Activated naive CD4-positive, alpha-beta T cell treated with anti-CD3 and anti-CD28 coated beads, Interleukin-2, amount 10 ng/mL, durations not matched to agents 7 days and 5 days (primary cell): ENCODE data around the gene ATAD1.
"Not testable (repeated sequence)": the region's sequence is repeated elsewhere in the genome, so short reads cannot be mapped to it uniquely, and the experiment has no call there.

ENCODE experiments used
- CTCF ChIA-PET: fragments of 350-600 bp; sonication (Branson Sonifier 250); formaldehyde crosslinking; loops from one replicate; lab custom pipeline; 2021; ENCODE audit warnings: antibody characterized with exemption; lab: Charles Lee
- DNase-seq: peaks from one replicate; pipeline ENCODE4 v3.0.0-alpha.2; 2020
- H3K27ac Mint-ChIP-seq: one replicate; pipeline ENCODE4 v1.8.0; 2021; ENCODE audit warnings: mild to moderate bottlenecking, moderate library complexity, mixed read lengths
- H3K27me3 Mint-ChIP-seq: one replicate; pipeline ENCODE4 v1.8.0; 2021; ENCODE audit warnings: mild to moderate bottlenecking, mixed read lengths
- H3K36me3 Mint-ChIP-seq: one replicate; pipeline ENCODE4 v1.8.0; 2021; ENCODE audit warnings: mixed read lengths
- H3K4me1 Mint-ChIP-seq: one replicate; pipeline ENCODE4 v1.8.0; 2021; ENCODE audit warnings: mixed read lengths
- H3K4me3 Mint-ChIP-seq: one replicate; pipeline ENCODE4 v1.8.0; 2021; ENCODE audit warnings: mild to moderate bottlenecking, moderate library complexity, mixed read lengths
- H3K9me3 Mint-ChIP-seq: one replicate; pipeline ENCODE4 v1.8.0; 2021; ENCODE audit warnings: mixed read lengths

The ATAD1 gene

DNA sequence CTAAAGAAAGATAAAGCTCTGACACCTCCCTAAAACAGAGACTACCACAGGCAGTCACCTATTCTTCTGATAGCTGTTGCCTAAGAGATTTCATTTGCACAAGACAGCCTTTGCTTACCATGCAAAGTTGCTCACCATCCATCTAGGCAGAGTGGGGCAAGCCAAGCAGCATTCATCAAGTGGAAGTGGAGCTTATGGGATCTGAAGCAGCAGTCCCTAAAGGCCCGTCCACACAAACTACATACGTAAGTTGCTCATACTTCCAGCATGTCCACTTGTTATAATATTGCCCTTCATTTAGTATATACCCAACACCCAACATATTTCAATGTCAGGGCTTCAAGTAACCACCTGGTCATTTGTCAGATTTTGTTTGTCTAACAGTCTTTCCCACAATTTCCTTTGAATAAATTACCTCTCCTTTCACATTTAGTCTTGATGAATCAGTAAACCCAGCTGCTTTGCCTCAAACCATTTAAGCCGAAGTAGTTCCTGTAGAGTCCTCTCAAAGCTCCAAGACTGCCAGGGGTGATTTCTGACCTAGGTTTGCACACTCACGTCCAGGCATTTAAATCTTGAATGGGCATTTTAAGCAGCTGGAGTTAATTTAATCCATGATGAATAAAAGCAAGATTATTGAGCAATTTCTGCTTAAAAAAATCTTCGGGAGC lies 67.9 kb downstream of the ATAD1 start:
- H3K36me3 Mint-ChIP-seq: peaks cover 12% of the 10 kb centered on the region
- no peak overlapping the region for H3K4me3 Mint-ChIP-seq
- no peak overlapping the region for H3K27ac Mint-ChIP-seq
- no peaks in the 10 kb centered on the region for H3K4me1 Mint-ChIP-seq
- no peaks in the 10 kb centered on the region for H3K9me3 Mint-ChIP-seq
- DNase-seq: no peak
- CTCF ChIA-PET: interaction anchor here (1.2 to 3.2 kb wide), 5 partner anchors 9 to 24 kb away, joined by 3 to 11 read pairs (median 7); no protein-coding TSS in a partner anchor
- no peaks in the 10 kb centered on the region for H3K27me3 Mint-ChIP-seq

DNA sequence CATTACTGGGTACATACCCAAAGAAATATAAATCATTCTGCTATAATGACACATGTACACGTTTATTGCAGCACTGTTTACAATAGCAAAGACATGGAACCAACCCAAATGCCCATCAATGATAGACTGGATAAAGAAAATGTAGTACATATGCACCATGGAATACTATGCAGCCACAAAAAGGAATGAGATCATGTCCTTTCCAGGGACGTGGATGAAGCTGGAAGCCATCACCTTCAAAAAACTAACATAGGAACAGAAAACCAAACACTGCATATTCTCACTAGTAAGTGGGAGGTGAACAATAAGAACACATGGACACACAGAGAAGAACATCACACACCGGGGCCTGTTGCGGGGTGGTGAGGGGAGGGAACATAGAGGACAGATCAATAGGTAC lies 69.8 kb downstream of the ATAD1 start:
- CTCF ChIA-PET: not testable (repeated sequence)

DNA sequence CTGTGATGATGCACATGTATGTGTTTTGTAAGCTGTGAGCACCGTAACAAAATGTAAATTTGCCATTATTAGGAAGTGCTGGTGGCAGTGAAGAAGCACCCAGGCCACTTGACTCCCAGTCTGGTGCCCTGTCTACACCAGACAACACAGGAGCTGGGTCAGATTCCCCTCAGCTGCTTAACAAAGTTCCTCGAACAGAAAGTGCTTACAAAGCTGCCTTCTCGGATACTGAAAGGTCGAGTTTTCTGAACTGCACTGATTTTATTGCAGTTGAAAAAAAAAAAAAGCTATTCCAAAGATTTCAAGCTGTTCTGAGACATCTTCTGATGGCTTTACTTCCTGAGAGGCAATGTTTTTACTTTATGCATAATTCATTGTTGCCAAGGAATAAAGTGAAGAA lies 71.1 kb downstream of the ATAD1 start:
- Mint-ChIP-seq H3K9me3 (no peaks in the 10 kb centered on the region), H3K27me3 (peaks cover 8% of the 10 kb centered on the region), H3K36me3 (no peaks in the 10 kb centered on the region), H3K4me1 (no peaks in the 10 kb centered on the region), H3K4me3 (no peak overlapping the region), H3K27ac (no peak overlapping the region)
- CTCF ChIA-PET: no interaction called here
- DNase-seq: no peak

More for the DNA sequence above, 69.8 kb downstream of the ATAD1 start:
- DNase-seq, H3K27me3 Mint-ChIP-seq, H3K27ac Mint-ChIP-seq, H3K9me3 Mint-ChIP-seq, H3K36me3 Mint-ChIP-seq, H3K4me1 Mint-ChIP-seq, H3K4me3 Mint-ChIP-seq: not testable (repeated sequence)

DNA sequence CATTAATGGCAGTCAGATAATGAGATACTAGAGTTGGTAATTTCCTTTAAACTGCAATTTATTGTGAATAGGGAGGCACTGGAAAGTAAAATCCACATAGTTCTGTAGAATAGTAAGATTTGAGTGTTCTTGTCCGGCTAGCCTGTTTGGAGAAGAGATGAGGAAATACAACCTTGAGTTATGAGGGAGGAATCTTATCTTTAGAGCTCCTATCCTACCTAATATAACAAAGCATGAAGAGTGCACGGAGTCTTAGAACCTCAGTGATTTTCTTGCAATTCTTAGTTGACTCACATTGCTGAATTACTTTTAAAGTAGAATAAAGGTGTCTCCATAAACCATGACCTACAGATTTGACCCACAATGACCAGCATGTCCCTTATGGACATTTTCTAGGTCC lies 73.4 kb downstream of the ATAD1 start:
- Mint-ChIP-seq H3K27ac (no peak overlapping the region), H3K36me3 (no peaks in the 10 kb centered on the region), H3K9me3 (no peaks in the 10 kb centered on the region), H3K4me1 (no peaks in the 10 kb centered on the region), H3K27me3 (peaks cover 18% of the 10 kb centered on the region), H3K4me3 (no peak overlapping the region)
- CTCF ChIA-PET: interaction anchor here (1.2 kb wide), 1 partner anchor 10 kb away, joined by 3 read pairs; no protein-coding TSS in a partner anchor
- no peak for DNase-seq

DNA sequence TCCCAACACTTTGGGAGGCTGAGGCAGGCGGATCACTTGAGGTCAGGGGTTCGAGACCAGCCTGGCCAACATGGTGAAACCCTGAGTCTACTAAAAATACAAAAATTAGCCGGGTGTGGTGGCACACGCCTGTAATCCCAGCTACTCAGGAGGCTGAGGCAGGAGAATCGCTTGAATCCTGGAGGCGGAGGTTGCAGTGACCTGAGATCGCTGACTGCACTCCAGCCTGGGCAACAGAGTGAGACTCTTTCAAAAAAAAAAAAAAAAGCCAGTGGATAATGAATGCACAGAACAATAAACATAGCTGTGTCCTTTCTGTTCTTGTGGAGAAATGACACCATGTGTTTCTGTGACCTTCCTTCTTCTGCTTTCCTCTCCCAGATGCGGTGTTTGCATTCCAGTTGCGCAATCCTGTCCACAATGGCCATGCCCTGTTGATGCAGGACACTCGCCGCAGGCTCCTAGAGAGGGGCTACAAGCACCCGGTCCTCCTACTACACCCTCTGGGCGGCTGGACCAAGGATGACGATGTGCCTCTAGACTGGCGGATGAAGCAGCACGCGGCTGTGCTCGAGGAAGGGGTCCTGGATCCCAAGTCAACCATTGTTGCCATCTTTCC lies 74.9 kb downstream of the ATAD1 start:
- CTCF ChIA-PET, DNase-seq, H3K9me3 Mint-ChIP-seq, H3K36me3 Mint-ChIP-seq, H3K4me3 Mint-ChIP-seq, H3K4me1 Mint-ChIP-seq, H3K27ac Mint-ChIP-seq: not testable (repeated sequence)
- H3K27me3 Mint-ChIP-seq: peaks cover 18% of the 10 kb centered on the region

DNA sequence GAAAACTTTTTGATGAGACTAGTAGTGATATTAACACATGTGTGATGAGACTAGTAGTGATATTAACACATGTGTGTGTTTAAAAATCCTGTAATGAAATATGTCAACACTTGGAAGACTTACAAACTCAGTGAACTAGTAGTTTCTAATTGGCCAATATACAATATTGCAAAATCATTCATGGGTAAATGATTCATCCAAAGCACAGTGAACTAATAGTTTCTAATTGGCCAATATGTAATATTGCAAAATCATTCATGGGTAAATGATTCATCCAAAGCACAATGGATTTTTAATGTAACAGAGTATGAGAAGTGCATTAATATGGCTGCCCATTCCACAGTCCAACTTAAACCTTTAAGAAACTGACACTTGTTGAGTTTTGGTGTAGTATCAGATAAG lies 77.8 kb downstream of the ATAD1 start:
- Mint-ChIP-seq H3K36me3 (no peaks in the 10 kb centered on the region), H3K27ac (no peak overlapping the region), H3K4me3 (no peak overlapping the region), H3K4me1 (no peaks in the 10 kb centered on the region), H3K27me3 (peaks cover 31% of the 10 kb centered on the region), H3K9me3 (no peaks in the 10 kb centered on the region)
- CTCF ChIA-PET: no interaction called here
- DNase-seq: no peak

DNA sequence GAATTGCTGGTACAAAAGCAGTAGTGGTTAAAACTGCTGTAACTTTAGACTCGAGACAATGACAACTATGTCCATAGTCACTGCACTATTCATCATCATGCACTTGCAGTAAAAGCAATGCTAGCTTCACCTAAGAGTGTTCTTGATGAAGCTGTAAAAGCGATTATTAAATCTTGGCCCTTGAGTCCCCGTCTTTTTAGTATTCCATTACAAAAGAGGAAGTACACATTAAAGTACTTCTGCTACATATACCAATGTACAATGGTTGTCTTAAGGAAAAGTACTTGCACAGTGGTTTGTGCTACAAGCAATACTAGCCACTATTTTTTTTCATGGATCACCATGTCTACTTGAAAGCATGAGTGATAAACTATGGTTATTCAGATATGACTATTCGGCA lies 78.3 kb downstream of the ATAD1 start:
- peaks cover 36% of the 10 kb centered on the region for H3K27me3 Mint-ChIP-seq
- H3K4me1 Mint-ChIP-seq: no peaks in the 10 kb centered on the region
- no peak overlapping the region for H3K4me3 Mint-ChIP-seq
- no peak overlapping the region for H3K27ac Mint-ChIP-seq
- DNase-seq: no peak
- H3K36me3 Mint-ChIP-seq: no peaks in the 10 kb centered on the region
- CTCF ChIA-PET: no interaction called here
- H3K9me3 Mint-ChIP-seq: no peaks in the 10 kb centered on the region

DNA sequence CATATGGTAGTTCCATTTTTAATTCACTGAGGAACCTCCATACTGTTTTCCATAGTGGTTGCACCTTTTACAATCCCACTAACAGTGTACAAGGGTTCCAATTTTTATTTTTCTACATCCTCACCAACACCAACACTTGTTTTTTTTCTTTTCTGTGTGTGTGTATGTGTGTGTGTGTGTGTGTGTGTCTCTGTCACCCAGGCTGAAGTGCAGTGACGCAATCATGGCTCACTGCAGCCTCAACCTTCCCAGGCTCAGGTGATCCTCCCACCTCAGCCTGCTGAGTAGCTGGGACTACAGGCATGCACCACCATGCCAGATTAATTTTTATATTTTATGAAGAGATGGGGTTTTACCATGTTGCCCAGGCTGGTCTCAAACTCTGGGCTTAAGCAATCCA lies 79.8 kb downstream of the ATAD1 start:
- peaks cover 35% of the 10 kb centered on the region for H3K27me3 Mint-ChIP-seq
- not testable (repeated sequence) for H3K4me3 Mint-ChIP-seq, H3K36me3 Mint-ChIP-seq, H3K9me3 Mint-ChIP-seq, DNase-seq, H3K27ac Mint-ChIP-seq, H3K4me1 Mint-ChIP-seq
- CTCF ChIA-PET: interaction anchor here (0.7 kb wide), 1 partner anchor 54 kb away, joined by 3 read pairs; no protein-coding TSS in a partner anchor

DNA sequence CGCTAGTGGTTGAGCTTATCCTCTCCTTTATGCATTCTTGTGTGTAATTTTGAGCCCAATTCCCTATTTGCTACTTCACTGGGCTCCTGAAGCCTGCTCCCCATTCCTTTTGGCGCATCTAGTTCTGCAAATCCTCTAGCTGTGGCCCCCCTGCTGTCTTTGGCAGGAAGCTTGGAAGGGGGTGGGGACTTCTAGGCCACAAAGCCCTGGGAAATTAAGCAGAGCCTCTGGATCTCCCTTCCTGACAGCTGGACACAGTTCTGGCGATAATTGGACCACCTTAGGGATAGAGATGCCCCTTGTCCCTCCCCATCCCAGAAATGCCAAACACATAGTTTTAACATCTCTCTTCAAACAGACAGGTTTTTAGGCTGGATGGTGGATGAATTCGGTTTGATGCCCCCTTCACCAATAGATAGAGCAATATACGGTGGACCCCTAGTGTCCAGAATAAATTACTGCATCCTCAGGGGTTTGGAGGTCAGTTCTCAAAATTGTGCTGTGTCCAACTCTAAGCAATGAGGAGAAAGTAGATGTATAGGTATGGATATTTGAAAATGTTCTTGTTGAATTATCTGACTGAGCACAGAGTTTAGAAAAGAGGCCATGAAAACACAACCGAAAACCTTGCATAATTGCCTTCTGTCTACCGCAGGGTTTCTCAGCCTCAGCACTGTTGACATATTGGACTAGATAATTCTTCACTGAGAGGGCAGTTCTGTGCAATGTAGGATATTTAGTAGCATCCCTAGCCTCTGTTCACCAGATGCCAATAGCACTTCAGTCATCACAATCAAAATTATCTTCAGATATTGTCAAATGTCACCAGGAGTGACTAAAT lies 82.8 kb downstream of the ATAD1 start:
- DNase-seq: no peak
- CTCF ChIA-PET: interaction anchor here (0.8 to 2.7 kb wide), 5 partner anchors 9 to 231 kb away, joined by 3 to 11 read pairs (median 3); partner anchors contain the start of gene MINPP1
- H3K27me3 Mint-ChIP-seq: peaks cover 22% of the 10 kb centered on the region
- no peaks in the 10 kb centered on the region for H3K36me3 Mint-ChIP-seq
- no peak overlapping the region for H3K4me3 Mint-ChIP-seq
- H3K4me1 Mint-ChIP-seq: no peaks in the 10 kb centered on the region
- no peak overlapping the region for H3K27ac Mint-ChIP-seq
- no peaks in the 10 kb centered on the region for H3K9me3 Mint-ChIP-seq

DNA sequence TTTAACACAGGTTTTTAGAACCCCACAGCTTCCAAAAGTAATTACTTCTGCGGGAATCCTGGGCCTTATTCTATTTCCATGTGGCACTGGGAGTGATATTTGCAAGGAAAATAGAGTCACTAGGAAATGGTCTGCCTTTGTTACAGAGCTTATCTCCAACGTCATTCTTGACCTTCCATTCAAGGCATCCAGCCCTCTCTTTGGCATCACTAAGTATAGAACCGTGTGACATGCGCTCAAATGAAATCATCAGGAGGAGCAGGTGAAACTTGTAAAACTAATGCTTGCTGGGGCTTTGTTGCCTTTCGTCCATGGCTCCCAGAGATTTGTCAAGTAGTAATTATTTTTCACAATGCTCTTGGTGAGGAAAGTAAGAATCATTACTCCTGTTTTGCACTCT lies 84.9 kb downstream of the ATAD1 start:
- Mint-ChIP-seq H3K4me3 (no peak overlapping the region), H3K9me3 (no peaks in the 10 kb centered on the region), H3K4me1 (no peaks in the 10 kb centered on the region), H3K36me3 (no peaks in the 10 kb centered on the region), H3K27ac (no peak overlapping the region), H3K27me3 (peaks cover 27% of the 10 kb centered on the region)
- CTCF ChIA-PET: interaction anchor here (1.3 to 2.2 kb wide), 2 partner anchors 18 to 138 kb away, joined by 3 to 11 read pairs; no protein-coding TSS in a partner anchor
- no peak for DNase-seq

DNA sequence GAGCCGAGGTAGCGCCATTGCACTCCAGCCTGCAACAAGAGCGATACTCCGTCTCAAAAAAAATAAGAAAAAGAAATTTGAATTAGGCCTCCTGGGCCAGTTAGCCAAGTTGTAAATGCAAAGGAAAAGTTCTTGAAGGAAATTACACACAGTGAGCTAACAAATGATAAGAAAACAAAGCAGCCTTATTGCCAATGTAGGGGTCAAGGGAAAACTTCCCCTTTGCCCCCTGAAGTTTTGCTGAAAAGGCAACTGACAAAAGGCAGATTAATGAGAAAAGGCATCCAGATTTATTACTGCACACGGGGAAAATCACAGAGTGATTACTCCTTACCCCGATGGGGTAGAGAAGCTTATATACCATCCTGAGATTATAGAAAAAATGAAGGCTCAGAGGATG lies 88.1 kb downstream of the ATAD1 start:
- Mint-ChIP-seq H3K4me1 (no peaks in the 10 kb centered on the region), H3K36me3 (no peaks in the 10 kb centered on the region), H3K4me3 (no peak overlapping the region), H3K27ac (no peak overlapping the region), H3K9me3 (no peaks in the 10 kb centered on the region), H3K27me3 (peaks cover 12% of the 10 kb centered on the region)
- no peak for DNase-seq
- CTCF ChIA-PET: no interaction called here

DNA sequence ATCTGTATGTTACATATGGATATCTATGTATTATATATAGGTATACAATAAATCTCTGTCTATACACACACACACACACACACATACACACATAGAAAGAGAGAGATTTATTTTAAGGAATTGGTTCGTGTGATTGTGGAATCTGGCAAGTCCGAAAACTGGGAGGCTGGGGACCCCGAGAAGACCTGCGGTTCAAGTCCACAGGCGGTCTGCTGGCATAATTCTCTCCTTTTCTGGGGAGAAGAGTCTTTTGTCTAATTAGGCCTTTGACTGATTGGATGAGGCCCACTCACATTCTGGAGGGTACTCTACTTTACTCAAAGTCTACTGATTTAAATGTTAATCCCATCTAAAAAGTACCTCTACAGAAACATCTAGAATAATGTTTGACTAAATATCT lies 93.2 kb downstream of the ATAD1 start:
- no peak overlapping the region for H3K4me3 Mint-ChIP-seq
- CTCF ChIA-PET: no interaction called here

DNA sequence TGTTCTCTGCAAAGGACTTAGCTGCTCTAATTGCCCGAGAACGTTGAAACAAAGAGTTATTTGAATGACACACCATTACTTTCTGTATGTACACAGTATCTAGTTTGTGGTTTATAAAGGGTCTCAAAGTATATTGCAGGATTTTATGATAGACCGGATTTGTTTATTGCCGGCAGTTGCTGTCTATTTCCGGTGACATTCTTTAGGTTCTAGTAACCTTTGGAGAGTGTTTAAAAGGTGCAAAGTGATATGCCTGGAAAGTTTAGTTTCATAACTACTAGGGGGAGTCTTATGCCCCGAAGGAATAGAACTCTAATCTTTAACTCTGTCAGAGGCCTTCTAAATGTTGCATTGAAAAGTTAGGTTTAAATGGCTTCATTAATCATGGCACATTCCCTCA lies 94.5 kb downstream of the ATAD1 start:
- no peak for DNase-seq
- CTCF ChIA-PET: no interaction called here
- H3K36me3 Mint-ChIP-seq: no peaks in the 10 kb centered on the region
- no peaks in the 10 kb centered on the region for H3K9me3 Mint-ChIP-seq
- H3K4me1 Mint-ChIP-seq: no peaks in the 10 kb centered on the region
- no peak overlapping the region for H3K27ac Mint-ChIP-seq
- peaks cover 9% of the 10 kb centered on the region for H3K27me3 Mint-ChIP-seq
- H3K4me3 Mint-ChIP-seq: no peak overlapping the region

More for the DNA sequence above, 93.2 kb downstream of the ATAD1 start:
- Mint-ChIP-seq H3K27ac (no peak overlapping the region), H3K36me3 (no peaks in the 10 kb centered on the region), H3K9me3 (no peaks in the 10 kb centered on the region), H3K27me3 (peaks cover 10% of the 10 kb centered on the region), H3K4me1 (no peaks in the 10 kb centered on the region)
- DNase-seq: no peak

DNA sequence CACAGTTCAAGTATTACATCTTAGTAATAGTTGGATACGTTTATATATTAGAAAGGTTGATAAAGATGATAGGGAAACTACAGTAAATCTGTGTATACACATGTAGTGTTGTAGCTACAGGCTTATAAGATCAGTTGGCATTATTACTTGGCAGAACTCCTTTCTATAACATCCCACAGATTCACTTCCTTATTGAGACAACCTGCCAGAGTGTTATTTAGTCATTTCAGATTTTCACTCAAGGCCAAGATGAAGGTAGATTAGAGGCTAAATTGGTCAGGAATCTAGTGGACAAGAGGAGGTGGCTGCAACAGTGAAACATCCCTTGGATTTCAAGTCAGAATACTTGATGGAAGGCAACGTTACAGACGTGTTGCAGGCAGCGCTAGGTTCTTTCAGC lies 95.3 kb downstream of the ATAD1 start:
- CTCF ChIA-PET: no interaction called here
- no peaks in the 10 kb centered on the region for H3K9me3 Mint-ChIP-seq
- peaks cover 7% of the 10 kb centered on the region for H3K27me3 Mint-ChIP-seq
- H3K4me1 Mint-ChIP-seq: no peaks in the 10 kb centered on the region
- no peak for DNase-seq
- no peak overlapping the region for H3K4me3 Mint-ChIP-seq
- H3K36me3 Mint-ChIP-seq: no peaks in the 10 kb centered on the region
- no peak overlapping the region for H3K27ac Mint-ChIP-seq
